Gastroesophageal sphincter (tissue), 4 donors: ENCODE data around the gene SPTBN2. TPM values are rescaled to one million over a fixed set of nuclear protein-coding genes. Genes with fewer than 3 reads are reported as not detected.

Experiments
- ATAC-seq: fragments of 150-250 bp; one replicate; pipeline ENCODE4 v1.9.1; 2016; ENCODE audit warnings: mild to moderate bottlenecking, moderate library complexity
- H3K27ac ChIP-seq, 4 donors: fragments of 200-600 bp; sonication (generic) in 3 of 4; 1 replicate in 3 of 4; 2 replicates in 1 of 4; pipeline ENCODE4 v1.5.1; 2016 to 2019
- H3K27me3 ChIP-seq: fragments of 200-600 bp; sonication (generic); one replicate; pipeline ENCODE4 v1.5.1; 2019
- H3K36me3 ChIP-seq, 2 donors: fragments of 200-600 bp; sonication (generic); one replicate each; pipeline ENCODE4 v1.5.1; 2019; ENCODE audit warnings: control low read depth in 1 of 2
- H3K4me1 ChIP-seq, 3 donors: fragments of 200-600 bp; sonication (generic); 1 replicate in 2 of 3; 2 replicates in 1 of 3; pipeline ENCODE4 v1.5.1; 2016 to 2019; ENCODE audit warnings: control low read depth in 2 of 3
- H3K4me3 ChIP-seq, 2 donors: fragments of 200-600 bp; sonication (generic); one replicate each; pipeline ENCODE4 v1.5.1; 2019; ENCODE audit warnings: mild to moderate bottlenecking in 1 of 2, moderate library complexity in 1 of 2
- H3K9me3 ChIP-seq, 3 donors: fragments of 200-600 bp; sonication (generic); one replicate each; pipeline ENCODE4 v1.5.1; 2017 to 2019; ENCODE audit warnings: control low read depth in 2 of 3
- CTCF ChIP-seq, 4 experiments: fragments of 200-600 bp in 2 of 4; fragments of 450-650 bp in 2 of 4; sonication (generic) in 1 of 4; IDR thresholded peaks; one replicate each; pipeline ENCODE4 v1.5.1; 2017 to 2019; ENCODE audit warnings: antibody characterized with exemption in 4 of 4, mild to moderate bottlenecking in 2 of 4, moderate library complexity in 2 of 4
- EP300 ChIP-seq: sonication (generic); formaldehyde crosslinking; IDR thresholded peaks from one replicate; pipeline ENCODE4 v1.6.1; 2017; ENCODE audit warnings: antibody characterized with exemption, mild to moderate bottlenecking
- POLR2A ChIP-seq, 2 donors: fragments of 450-650 bp; IDR thresholded peaks; one replicate each; pipeline ENCODE4 v1.6.1; 2017; ENCODE audit warnings: antibody characterized with exemption in 2 of 2, mild to moderate bottlenecking in 2 of 2, moderate library complexity in 1 of 2
- POLR2AphosphoS5 ChIP-seq: sonication (generic); formaldehyde crosslinking; IDR thresholded peaks from one replicate; pipeline ENCODE4 v1.6.1; 2017; ENCODE audit warnings: antibody characterized with exemption
- WGBS, 2 donors: methylation state at CpG; one replicate each; pipeline ENCODE4 v1.1.5; 2018; ENCODE audit warnings: low coverage in 1 of 2; 5-methylcytosine and 5-hydroxymethylcytosine counted together
- total RNA-seq, 4 donors: library from RNA; depleted of rRNA; stranded (reverse); fragments of >200 nt; gene quantifications; one replicate each; pipeline ENCODE4 v1.1.0, GENCODE V29; 2016

The SPTBN2 gene
- total RNA-seq, 4 donors from 2014 or later, result 1.8 to 19.5 (median 5.6) TPM

GRCh38 chr11:66659763-66660162 lies 69.3 kb downstream of the SPTBN2 start:
- Histone ChIP-seq H3K27ac (no peak overlapping the region), H3K4me3 (no peak overlapping the region), H3K27me3 (no peaks in the 10 kb centered on the region), H3K36me3 (peaks cover 0 to 73% of the 10 kb centered on the region in 2 donors), H3K9me3 (no peaks in the 10 kb centered on the region), H3K4me1 (no peaks in the 10 kb centered on the region)
- TF ChIP-seq EP300 (no peak), POLR2A (IDR thresholded peaks at IDR 0.05) (no peak), CTCF (IDR thresholded peaks at IDR 0.05) (no peak), POLR2AphosphoS5 (no peak)
- 54 to 77% methylated on average over 2 of the region's 2 CpGs for WGBS, 2 donors
- ATAC-seq, result no peak

GRCh38 chr11:66653123-66653522 lies 75.9 kb downstream of the SPTBN2 start:
- no peaks in the 10 kb centered on the region for H3K9me3 ChIP-seq
- no peak for TF ChIP-seq CTCF (IDR thresholded peaks at IDR 0.05)
- no peak for TF ChIP-seq EP300
- TF ChIP-seq POLR2AphosphoS5, result no peak
- TF ChIP-seq POLR2A (IDR thresholded peaks at IDR 0.05), result no peak
- no peaks in the 10 kb centered on the region for H3K27me3 ChIP-seq
- peaks cover 0 to 16% (median 0%) of the 10 kb centered on the region in 3 donors for H3K4me1 ChIP-seq
- WGBS, 2 donors, result 55 to 71% methylated on average over 2 to 6 of the region's 6 CpGs
- H3K4me3 ChIP-seq, result no peak overlapping the region
- ATAC-seq, result no peak
- peaks cover 0 to 88% of the 10 kb centered on the region in 2 donors for H3K36me3 ChIP-seq
- no peak overlapping the region for H3K27ac ChIP-seq

- Histone ChIP-seq H3K27me3 (no peaks in the 10 kb centered on the region), H3K36me3 (peaks cover 0 to 88% of the 10 kb centered on the region in 2 donors), H3K9me3 (no peaks in the 10 kb centered on the region), H3K27ac (no peak overlapping the region), H3K4me1 (peaks cover 0 to 21% (median 0%) of the 10 kb centered on the region in 3 donors), H3K4me3 (no peak overlapping the region)
- TF ChIP-seq POLR2AphosphoS5, result no peak
- TF ChIP-seq POLR2A (IDR thresholded peaks at IDR 0.05), result no peak
- no peak for TF ChIP-seq CTCF (IDR thresholded peaks at IDR 0.05)
- no peak for TF ChIP-seq EP300
- ATAC-seq, result no peak
- 86 to 92% methylated on average over 7 of the region's 7 CpGs for WGBS, 2 donors
These were observed 76.4 kb downstream of the SPTBN2 start for GRCh38 chr11:66652651-66653050.

GRCh38 chr11:66651016-66651415 lies 78.0 kb downstream of the SPTBN2 start:
- Histone ChIP-seq H3K27ac (no peak overlapping the region), H3K36me3 (peaks cover 0 to 96% of the 10 kb centered on the region in 2 donors), H3K9me3 (no peaks in the 10 kb centered on the region), H3K4me1 (peaks cover 4 to 37% (median 9%) of the 10 kb centered on the region in 3 donors), H3K4me3 (no peak overlapping the region), H3K27me3 (no peaks in the 10 kb centered on the region)
- WGBS, 2 donors, result 75% methylated on average over 2 of the region's 2 CpGs; no CpG with 5 or more reads in 1 of the 2 donors
- ATAC-seq, result no peak
- TF ChIP-seq POLR2AphosphoS5 (no peak), EP300 (no peak), CTCF (IDR thresholded peaks at IDR 0.05) (no peak), POLR2A (IDR thresholded peaks at IDR 0.05) (no peak)

GRCh38 chr11:66649903-66650302 lies 79.1 kb downstream of the SPTBN2 start:
- ATAC-seq, result no peak

More at GRCh38 chr11:66649903-66650302, 79.1 kb downstream of the SPTBN2 start:
- Histone ChIP-seq H3K4me1 (peaks cover 13 to 48% (median 17%) of the 10 kb centered on the region in 3 donors), H3K27ac (no peak overlapping the region), H3K36me3 (peaks cover 0 to 97% of the 10 kb centered on the region in 2 donors), H3K27me3 (no peaks in the 10 kb centered on the region), H3K9me3 (no peaks in the 10 kb centered on the region), H3K4me3 (no peak overlapping the region)
- TF ChIP-seq CTCF (IDR thresholded peaks at IDR 0.05) (no peak), POLR2AphosphoS5 (no peak), EP300 (no peak), POLR2A (IDR thresholded peaks at IDR 0.05) (no peak)
- 89 to 91% methylated on average over 4 of the region's 5 CpGs for WGBS, 2 donors
